Cardiac fibroblast (primary cell): ENCODE results near the gene PRRC1.

ENCODE experiments used
- DNase-seq, 2 donors: peaks; one replicate each; pipeline versions ENCODE4 v3.0.0 to v3.0.0-alpha.2; 2010; ENCODE audit warnings: low read depth in 2 of 2
- H3K4me3 ChIP-seq, 2 donors: replicated peaks in 1 of 2; 1 replicate in 1 of 2; 2 replicates in 1 of 2; pipeline ENCODE4 v1.5.1; 2011; ENCODE audit warnings: low read depth in 2 of 2, low read length in 2 of 2, mild to moderate bottlenecking in 2 of 2, moderate library complexity in 1 of 2
- TF ChIP-seq, protein P1 (sequence below): IDR thresholded peaks from one replicate; pipeline ENCODE4 v1.5.1; 2011; ENCODE audit warnings: low read depth, mild to moderate bottlenecking, low read length, inconsistent platforms

The PRRC1 gene

DNA sequence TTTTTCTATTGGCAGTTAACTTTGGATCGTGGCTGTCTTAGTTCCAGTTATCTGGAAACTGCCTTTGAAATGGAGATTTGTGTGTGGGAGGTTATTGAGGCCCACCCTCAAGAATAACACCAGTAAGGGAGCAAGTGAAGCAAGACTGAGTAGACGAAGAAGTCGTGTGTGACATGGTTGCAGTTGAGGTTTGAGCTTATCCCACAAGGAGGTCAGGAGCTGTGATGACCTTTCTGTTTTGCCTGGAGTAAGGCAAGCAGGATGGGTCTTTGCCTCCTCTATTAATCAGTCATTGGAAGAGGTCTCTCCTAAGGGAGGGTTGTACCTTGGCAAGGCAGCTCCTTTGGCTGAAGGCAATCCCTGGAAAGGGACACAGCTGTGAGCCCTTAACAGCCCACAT is 81.9 kb downstream of the PRRC1 start:
- DNase-seq: no peak
- no peak overlapping the region for H3K4me3 ChIP-seq
- TF ChIP-seq, protein P1, sequence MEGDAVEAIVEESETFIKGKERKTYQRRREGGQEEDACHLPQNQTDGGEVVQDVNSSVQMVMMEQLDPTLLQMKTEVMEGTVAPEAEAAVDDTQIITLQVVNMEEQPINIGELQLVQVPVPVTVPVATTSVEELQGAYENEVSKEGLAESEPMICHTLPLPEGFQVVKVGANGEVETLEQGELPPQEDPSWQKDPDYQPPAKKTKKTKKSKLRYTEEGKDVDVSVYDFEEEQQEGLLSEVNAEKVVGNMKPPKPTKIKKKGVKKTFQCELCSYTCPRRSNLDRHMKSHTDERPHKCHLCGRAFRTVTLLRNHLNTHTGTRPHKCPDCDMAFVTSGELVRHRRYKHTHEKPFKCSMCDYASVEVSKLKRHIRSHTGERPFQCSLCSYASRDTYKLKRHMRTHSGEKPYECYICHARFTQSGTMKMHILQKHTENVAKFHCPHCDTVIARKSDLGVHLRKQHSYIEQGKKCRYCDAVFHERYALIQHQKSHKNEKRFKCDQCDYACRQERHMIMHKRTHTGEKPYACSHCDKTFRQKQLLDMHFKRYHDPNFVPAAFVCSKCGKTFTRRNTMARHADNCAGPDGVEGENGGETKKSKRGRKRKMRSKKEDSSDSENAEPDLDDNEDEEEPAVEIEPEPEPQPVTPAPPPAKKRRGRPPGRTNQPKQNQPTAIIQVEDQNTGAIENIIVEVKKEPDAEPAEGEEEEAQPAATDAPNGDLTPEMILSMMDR: no peak

DNA sequence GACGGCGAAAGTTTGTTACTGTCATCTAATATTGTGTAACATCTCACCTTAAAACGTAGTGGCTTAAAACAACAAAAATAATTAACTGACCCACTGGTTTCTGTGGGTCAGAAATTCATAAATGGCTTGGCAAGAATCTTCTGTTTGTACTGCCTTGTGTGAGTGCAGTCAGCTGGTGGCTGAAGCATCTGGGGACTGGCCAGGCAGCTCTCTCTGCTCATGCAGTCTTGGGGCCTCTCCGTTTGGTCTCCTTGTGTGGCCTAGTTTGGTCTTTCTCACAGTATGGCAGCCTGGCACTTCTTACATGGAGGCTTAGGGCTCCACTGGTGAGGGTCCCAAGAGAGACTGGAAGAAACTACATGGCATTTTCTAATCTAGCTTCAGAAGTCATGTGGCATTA is 82.4 kb downstream of the PRRC1 start:
- H3K4me3 ChIP-seq: no peak overlapping the region
- TF ChIP-seq, protein P1: no peak
- DNase-seq: no peak

DNA sequence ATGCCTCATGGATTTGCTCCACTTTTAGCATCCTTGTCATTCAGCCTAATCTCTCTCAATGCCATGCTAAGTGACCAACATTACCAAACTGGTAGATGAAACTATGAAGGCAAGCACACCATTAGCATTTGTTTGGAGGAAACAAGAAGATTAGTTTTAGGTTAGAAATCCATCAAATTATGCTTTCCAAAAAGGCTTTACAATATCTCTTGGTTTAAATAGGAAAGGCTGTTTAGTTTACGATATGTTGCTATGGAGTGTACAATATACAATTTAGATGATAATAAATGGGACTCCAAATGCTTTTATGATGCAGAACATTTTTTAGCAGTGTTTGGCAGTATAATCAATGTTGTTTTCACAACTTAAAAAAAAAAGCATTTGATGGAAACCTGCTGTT is 83.7 kb downstream of the PRRC1 start:
- TF ChIP-seq, protein P1: no peak
- H3K4me3 ChIP-seq: no peak overlapping the region
- no peak for DNase-seq

DNA sequence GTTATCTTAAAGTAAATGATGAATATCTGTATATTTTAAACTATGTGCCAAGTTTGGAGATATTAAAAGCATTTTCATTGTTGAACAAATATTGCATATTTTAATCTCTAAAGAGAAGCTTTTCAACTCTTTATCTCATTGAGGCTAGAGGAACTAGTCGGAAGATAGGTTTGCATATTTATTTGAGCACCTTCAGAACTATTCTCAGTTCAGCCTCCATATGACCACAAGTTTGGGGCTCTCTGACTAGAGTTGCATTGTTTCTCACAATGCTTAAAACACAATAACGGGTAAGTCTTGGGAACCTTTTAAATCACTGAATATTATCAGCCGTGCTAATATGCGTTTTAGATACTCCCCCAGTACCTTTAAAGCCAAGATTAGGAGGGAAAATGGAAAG is 84.2 kb downstream of the PRRC1 start:
- TF ChIP-seq, protein P1: no peak
- no peak overlapping the region for H3K4me3 ChIP-seq
- DNase-seq: no peak

GRCh38 chr5:127602481-127602880 is 85.0 kb downstream of the PRRC1 start:
- no peak for DNase-seq
- no peak overlapping the region for H3K4me3 ChIP-seq
- TF ChIP-seq, protein P1: no peak

DNA sequence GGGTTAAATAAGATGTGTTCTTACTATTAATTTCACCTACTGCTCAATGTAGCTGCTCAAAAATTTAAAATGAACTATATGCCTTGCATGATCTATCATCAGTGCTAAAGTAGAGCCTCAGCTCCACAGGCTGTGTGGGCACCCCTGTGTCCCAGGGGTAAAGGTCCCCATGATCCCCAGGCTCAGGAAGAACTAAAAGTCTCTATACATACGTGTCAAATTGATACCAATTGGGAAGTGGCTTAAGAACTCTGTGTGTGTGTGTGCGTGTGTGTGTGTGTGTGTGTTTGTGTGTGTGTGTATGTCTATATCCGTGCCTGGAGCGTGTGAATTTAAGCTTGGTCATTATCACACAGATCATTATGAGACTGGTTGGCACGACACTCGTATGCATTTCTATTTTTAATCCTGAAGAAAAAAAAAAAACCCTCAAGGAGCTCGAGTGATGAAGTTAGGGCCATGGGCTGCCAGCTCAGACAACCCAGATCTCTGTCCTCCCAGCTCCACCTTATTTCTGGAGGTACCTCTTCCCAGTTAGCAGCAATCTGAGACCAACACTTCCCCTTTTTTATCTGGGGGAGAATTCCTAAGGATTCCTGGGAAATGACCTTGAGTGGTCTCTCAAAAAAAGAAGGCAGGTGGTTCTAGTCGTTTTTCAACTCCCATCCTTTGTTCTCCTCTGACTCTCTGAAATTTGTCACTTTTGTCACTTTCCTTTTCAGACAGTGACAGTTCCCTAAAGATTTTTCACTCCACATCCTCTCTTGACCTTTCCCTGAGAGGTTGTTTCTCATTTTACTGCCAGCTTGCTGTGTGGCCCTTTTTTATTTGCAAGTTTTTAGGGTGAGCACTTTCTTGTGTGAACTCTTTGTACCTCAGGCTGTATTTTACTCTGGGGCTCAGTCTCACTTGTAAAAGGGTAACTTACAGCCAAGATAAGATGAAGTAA is 85.7 kb downstream of the PRRC1 start:
- DNase-seq: no peak
- TF ChIP-seq, protein P1: no peak

More for the DNA sequence above, 85.7 kb downstream of the PRRC1 start:
- no peak overlapping the region for H3K4me3 ChIP-seq
